Measurements from ENCODE around the gene ME3. TPM values are rescaled to one million over a fixed set of nuclear protein-coding genes. Genes with fewer than 3 reads are reported as not detected.
"Not testable (repeated sequence)": the region's sequence is repeated elsewhere in the genome, so short reads cannot be mapped to it uniquely, and the experiment has no call there.

The ME3 gene
- total RNA-seq, 2 donors from 2014 or later = 62.4 to 62.5 TPM

DNA sequence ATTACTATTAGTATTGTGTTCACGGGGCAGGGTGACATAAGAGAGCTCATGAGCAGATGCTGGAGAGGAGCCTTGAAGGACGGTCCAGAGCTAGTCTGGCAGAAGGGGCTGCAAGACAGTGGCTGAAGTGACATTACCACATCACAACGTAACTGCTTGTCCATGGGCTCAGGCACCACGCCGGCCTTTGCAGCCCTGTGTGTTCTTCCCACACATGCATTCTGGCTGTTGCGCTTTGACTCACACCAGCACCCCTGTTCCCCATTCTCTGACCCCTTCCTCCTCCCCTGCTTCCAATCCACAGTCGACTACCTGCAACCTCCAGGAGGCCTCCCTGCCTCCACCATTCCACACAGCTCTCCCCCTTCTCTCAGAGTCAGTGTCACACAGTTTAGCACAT, 103.3 kb downstream of the ME3 start:
- no peak for TF ChIP-seq CTCF (IDR thresholded peaks at IDR 0.05)
- no peak overlapping the region for H3K27ac ChIP-seq
- DNase-seq (ENCODE audit: low spot score) (no peak), ATAC-seq (ENCODE audit: insufficient number of reproducible peaks, low FRiP score, low read depth) (no peak)
- H3K9me3 ChIP-seq = no peaks in the 10 kb centered on the region
- H3K36me3 ChIP-seq = no peaks in the 10 kb centered on the region
- H3K27me3 ChIP-seq (replicated peaks; ENCODE audit: insufficient read depth) = no peaks in the 10 kb centered on the region
- H3K4me3 ChIP-seq = no peak overlapping the region
- peaks cover 0 to 5% of the 10 kb centered on the region in 2 donors for H3K4me1 ChIP-seq (ENCODE audit: control insufficient read depth in 1 of 2, low read depth in 2 of 2)

DNA sequence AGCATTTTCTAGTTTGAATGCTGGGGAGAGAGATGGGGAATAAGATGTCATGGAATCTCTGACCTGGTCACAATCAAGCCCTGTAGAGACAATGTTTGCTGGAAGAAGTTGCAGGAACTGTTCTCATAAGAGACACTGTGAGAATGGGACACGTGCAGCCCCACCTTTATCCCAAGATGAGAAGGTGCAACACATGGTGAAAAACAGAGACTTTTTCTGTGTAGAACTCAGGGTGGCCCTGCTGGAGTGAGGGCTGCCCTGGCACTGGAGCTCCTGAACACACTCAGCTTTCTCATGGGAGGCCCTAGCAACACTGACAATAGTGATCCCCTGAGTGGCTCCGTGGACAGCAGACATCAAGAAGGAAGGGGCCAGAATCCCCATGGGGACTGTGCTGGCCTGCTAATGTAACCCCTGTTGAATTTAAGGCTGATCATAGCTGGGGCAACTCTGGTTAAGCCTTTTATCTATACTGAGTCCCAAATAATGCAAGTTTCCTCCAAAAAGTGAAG, 106.6 kb downstream of the ME3 start:
- Histone ChIP-seq H3K4me3 (no peak overlapping the region), H3K27ac (no peak overlapping the region), H3K27me3 (replicated peaks; ENCODE audit: insufficient read depth) (no peaks in the 10 kb centered on the region), H3K4me1 (ENCODE audit: control insufficient read depth in 1 of 2, low read depth in 2 of 2) (peaks cover 0 to 5% of the 10 kb centered on the region in 2 donors), H3K36me3 (no peaks in the 10 kb centered on the region), H3K9me3 (no peaks in the 10 kb centered on the region)
- no peak for ATAC-seq (ENCODE audit: insufficient number of reproducible peaks, low FRiP score, low read depth)
- DNase-seq (ENCODE audit: low spot score) = no peak
- TF ChIP-seq CTCF (IDR thresholded peaks at IDR 0.05) = no peak

- no peaks in the 10 kb centered on the region for H3K36me3 ChIP-seq
- peaks cover 0 to 5% of the 10 kb centered on the region in 2 donors for H3K4me1 ChIP-seq (ENCODE audit: control insufficient read depth in 1 of 2, low read depth in 2 of 2)
- no peaks in the 10 kb centered on the region for H3K9me3 ChIP-seq
- no peak for TF ChIP-seq CTCF (IDR thresholded peaks at IDR 0.05)
- ATAC-seq (ENCODE audit: insufficient number of reproducible peaks, low FRiP score, low read depth) (no peak), DNase-seq (ENCODE audit: low spot score) (no peak)
- no peak overlapping the region for H3K27ac ChIP-seq
- no peak overlapping the region for H3K4me3 ChIP-seq
- H3K27me3 ChIP-seq (replicated peaks; ENCODE audit: insufficient read depth) = no peaks in the 10 kb centered on the region
These were observed 107.0 kb downstream of the ME3 start for GRCh38 chr11:86565388-86565787.

GRCh38 chr11:86562842-86563241, 109.6 kb downstream of the ME3 start:
- H3K27ac ChIP-seq; DNase-seq (ENCODE audit: low spot score); ATAC-seq (ENCODE audit: insufficient number of reproducible peaks, low FRiP score, low read depth); H3K27me3 ChIP-seq (replicated peaks; ENCODE audit: insufficient read depth); H3K4me3 ChIP-seq; H3K36me3 ChIP-seq; H3K9me3 ChIP-seq: not testable (repeated sequence)
- peaks cover 5 to 15% of the 10 kb centered on the region in 2 donors for H3K4me1 ChIP-seq (ENCODE audit: control insufficient read depth in 1 of 2, low read depth in 2 of 2)

DNA sequence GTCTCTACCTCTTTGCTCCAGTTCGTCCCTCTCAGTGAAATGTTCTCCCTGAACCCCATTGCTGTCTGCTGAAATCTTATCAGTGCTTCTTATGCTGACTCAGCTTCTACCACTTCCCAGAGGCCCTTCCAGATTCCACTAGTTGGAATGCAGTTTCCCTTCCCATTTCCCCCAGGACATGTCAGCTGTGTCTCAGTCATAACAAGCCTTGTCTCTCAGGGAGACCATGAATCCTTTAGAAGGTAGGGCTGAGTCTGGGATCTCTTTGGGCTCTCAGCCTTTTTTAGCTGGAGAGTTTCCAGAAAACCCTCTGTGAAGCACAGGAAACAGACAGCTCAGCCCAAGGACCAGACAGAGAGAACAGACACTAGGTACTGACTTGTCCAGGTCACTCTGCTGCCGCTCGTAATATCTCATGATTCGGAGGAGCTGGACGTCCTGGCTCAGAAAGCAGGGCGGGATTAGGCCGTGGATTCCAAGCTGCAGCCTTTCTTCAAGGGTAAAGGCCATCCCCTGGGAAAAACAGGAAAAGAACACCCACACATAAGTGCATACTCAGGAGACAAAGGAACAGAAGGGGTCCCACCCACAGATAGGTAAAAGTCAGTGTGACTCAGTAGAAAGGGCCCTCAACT, 113.0 kb downstream of the ME3 start:
- Histone ChIP-seq H3K4me1 (ENCODE audit: control insufficient read depth in 1 of 2, low read depth in 2 of 2) (peaks cover 0 to 15% of the 10 kb centered on the region in 2 donors), H3K4me3 (no peak overlapping the region), H3K36me3 (no peaks in the 10 kb centered on the region), H3K27me3 (replicated peaks; ENCODE audit: insufficient read depth) (no peaks in the 10 kb centered on the region), H3K9me3 (no peaks in the 10 kb centered on the region), H3K27ac (peak overlapping the region in 1 of 2 donors; percentile 15)
- TF ChIP-seq CTCF (IDR thresholded peaks at IDR 0.05) = no peak
- ATAC-seq (ENCODE audit: insufficient number of reproducible peaks, low FRiP score, low read depth) (no peak), DNase-seq (ENCODE audit: low spot score) (no peak)

GRCh38 chr11:86558841-86559240, 113.6 kb downstream of the ME3 start:
- no peak overlapping the region for H3K4me3 ChIP-seq
- ATAC-seq (ENCODE audit: insufficient number of reproducible peaks, low FRiP score, low read depth) (no peak), DNase-seq (ENCODE audit: low spot score) (no peak)
- no peaks in the 10 kb centered on the region for H3K36me3 ChIP-seq
- no peaks in the 10 kb centered on the region for H3K27me3 ChIP-seq (replicated peaks; ENCODE audit: insufficient read depth)
- no peaks in the 10 kb centered on the region for H3K9me3 ChIP-seq
- peaks cover 0 to 15% of the 10 kb centered on the region in 2 donors for H3K4me1 ChIP-seq (ENCODE audit: control insufficient read depth in 1 of 2, low read depth in 2 of 2)
- no peak for TF ChIP-seq CTCF (IDR thresholded peaks at IDR 0.05)
- peak overlapping the region in 1 of 2 donors; percentile 15 for H3K27ac ChIP-seq

All from thoracic aorta (tissue), 2 donors.